ENCODE data around the gene FOXC1. TPM values are rescaled to one million over a fixed set of nuclear protein-coding genes. Genes with fewer than 3 reads are reported as not detected.

The FOXC1 gene
- total RNA-seq, 1 experiment from 2014 or later: 40.7 TPM

- Histone ChIP-seq H3K4me2 (ENCODE audit: low read length) (no peak overlapping the region), H3K27me3 (ENCODE audit: insufficient read depth, low read length) (0 out of 2 replicates have a peak, but pooled peaks cover 3% of the 10 kb centered on the region), H3K4me3 (replicated peaks in 1 of 2; ENCODE audit: low read depth in 1 of 2, low read length in 2 of 2) (no peak overlapping the region), H3K79me2 (ENCODE audit: insufficient read depth, low read length) (no peaks in the 10 kb centered on the region), H3K9me3 (ENCODE audit: control insufficient read depth in 1 of 2, insufficient read depth in 1 of 2, low read depth in 1 of 2, low read length in 2 of 2) (no peaks in the 10 kb centered on the region), H3K4me1 (ENCODE audit: control insufficient read depth in 1 of 2, insufficient read depth in 2 of 2, low read length in 2 of 2) (no peaks in the 10 kb centered on the region), H4K20me1 (ENCODE audit: insufficient read depth) (no peaks in the 10 kb centered on the region), H3K9me2 (ENCODE audit: insufficient read depth) (no peaks in the 10 kb centered on the region), H3K36me3 (ENCODE audit: control insufficient read depth in 1 of 2, insufficient read depth in 2 of 2, low read length in 2 of 2) (no peaks in the 10 kb centered on the region), H3K9ac (ENCODE audit: low read length) (no peak overlapping the region), H3K27ac (ENCODE audit: low read depth, low read length) (no peak overlapping the region), H2AFZ (ENCODE audit: low read depth, low read length, poor library complexity, severe bottlenecking) (no peak overlapping the region)
- ATAC-seq (no peak), DNase-seq (ENCODE audit: low read depth, low spot score) (no peak)
- POLR2A ChIA-PET: no interaction called here
- RAD21 ChIA-PET (ENCODE audit: low non-redundant PET in 1 of 2, low total read pairs in 2 of 2, uncharacterized antibody in 2 of 2, unreplicated experiment in 2 of 2): no interaction called here
- TF ChIP-seq YY1 (IDR thresholded peaks at IDR 0.05; ENCODE audit: extremely low read depth, insufficient replicate concordance, low read depth, low read length) (no peak), POLR2A (IDR thresholded peaks at IDR 0.05; ENCODE audit: borderline replicate concordance, extremely low read depth, insufficient read depth, insufficient read length) (no peak), ELF1 (IDR thresholded peaks at IDR 0.05; ENCODE audit: borderline replicate concordance, low read depth) (no peak)
- CTCF ChIA-PET: no interaction called here
- BruUV-seq (replicated peaks): no TSS peak
- intact Hi-C loops (cut with micrococcal nuclease): no loop called here
These were observed 22.2 kb upstream of the FOXC1 start for GRCh38 chr6:1587546-1587945.

GRCh38 chr6:1587977-1588376 is 21.7 kb upstream of the FOXC1 start:
- Histone ChIP-seq H3K4me1 (ENCODE audit: control insufficient read depth in 1 of 2, insufficient read depth in 2 of 2, low read length in 2 of 2) (no peaks in the 10 kb centered on the region), H3K9ac (ENCODE audit: low read length) (no peak overlapping the region), H2AFZ (ENCODE audit: low read depth, low read length, poor library complexity, severe bottlenecking) (no peak overlapping the region), H3K36me3 (ENCODE audit: control insufficient read depth in 1 of 2, insufficient read depth in 2 of 2, low read length in 2 of 2) (no peaks in the 10 kb centered on the region), H3K4me3 (replicated peaks in 1 of 2; ENCODE audit: low read depth in 1 of 2, low read length in 2 of 2) (no peak overlapping the region), H3K79me2 (ENCODE audit: insufficient read depth, low read length) (no peaks in the 10 kb centered on the region), H3K4me2 (ENCODE audit: low read length) (no peak overlapping the region), H3K27me3 (ENCODE audit: insufficient read depth, low read length) (0 out of 2 replicates have a peak, but pooled peaks cover 3% of the 10 kb centered on the region), H4K20me1 (ENCODE audit: insufficient read depth) (no peaks in the 10 kb centered on the region), H3K27ac (ENCODE audit: low read depth, low read length) (no peak overlapping the region), H3K9me2 (ENCODE audit: insufficient read depth) (no peaks in the 10 kb centered on the region), H3K9me3 (ENCODE audit: control insufficient read depth in 1 of 2, insufficient read depth in 1 of 2, low read depth in 1 of 2, low read length in 2 of 2) (no peaks in the 10 kb centered on the region)
- RAD21 ChIA-PET (ENCODE audit: low non-redundant PET in 1 of 2, low total read pairs in 2 of 2, uncharacterized antibody in 2 of 2, unreplicated experiment in 2 of 2): no interaction called here
- ATAC-seq: no peak
- no TSS peak for BruUV-seq (replicated peaks)
- POLR2A ChIA-PET: no interaction called here
- intact Hi-C loops (cut with micrococcal nuclease): no loop called here
- DNase-seq (ENCODE audit: low read depth, low spot score): no peak
- CTCF ChIA-PET: no interaction called here
- TF ChIP-seq ZFX (IDR thresholded peaks at IDR 0.05) (no peak), RAD21 (IDR thresholded peaks at IDR 0.05; ENCODE audit: low read depth) (no peak), TCF7L2 (IDR thresholded peaks at IDR 0.05; ENCODE audit: borderline replicate concordance, extremely low read depth, insufficient read depth, insufficient read length) (no peak), JUND (IDR thresholded peaks at IDR 0.05) (no peak), SRF (IDR thresholded peaks at IDR 0.05; ENCODE audit: low read depth) (no peak), MAX (IDR thresholded peaks at IDR 0.05) (no peak), CEBPB (IDR thresholded peaks at IDR 0.05; ENCODE audit: low read depth) (no peak), EZH2phosphoT487 (IDR thresholded peaks at IDR 0.05; ENCODE audit: borderline replicate concordance) (no peak), YY1 (IDR thresholded peaks at IDR 0.05; ENCODE audit: extremely low read depth, insufficient replicate concordance, low read depth, low read length) (no peak), ZNF274 (IDR thresholded peaks at IDR 0.05; ENCODE audit: low read depth, low read length) (no peak), CTCF (IDR thresholded peaks at IDR 0.05 in 2 of 3, conservative IDR thresholded peaks at IDR 0.05 in 1 of 3; ENCODE audit: borderline replicate concordance in 1 of 3, insufficient read depth in 1 of 3, low read depth in 2 of 3, low read length in 2 of 3) (no peak), EGR1 (IDR thresholded peaks at IDR 0.05; ENCODE audit: low read depth) (no peak), ATF3 (IDR thresholded peaks at IDR 0.05) (no peak), SP1 (IDR thresholded peaks at IDR 0.05; ENCODE audit: low read depth) (no peak), ELF1 (IDR thresholded peaks at IDR 0.05; ENCODE audit: borderline replicate concordance, low read depth) (no peak), FOSL1 (IDR thresholded peaks at IDR 0.05; ENCODE audit: low read depth) (no peak)

Measured in HCT116 (cell line).